H9 (cell line): ENCODE data around the gene KIF9. TPM values are rescaled to one million over a fixed set of nuclear protein-coding genes. Genes with fewer than 3 reads are reported as not detected.

Experiments used
- DNase-seq: peaks from one replicate; pipeline ENCODE4 v3.0.0-alpha.2; 2017
- H2AFZ ChIP-seq: one replicate; pipeline ENCODE4 v1.6.1; 2013; ENCODE audit warnings: mild to moderate bottlenecking, low read length, control low read depth, moderate library complexity
- H2AK5ac ChIP-seq: 2 replicates; pipeline ENCODE4 v1.6.1; 2013; ENCODE audit warnings: low read length, control low read depth, mixed read lengths; ENCODE audit not compliant: insufficient read length
- H2BK120ac ChIP-seq: one replicate; pipeline ENCODE4 v1.6.1; 2013; ENCODE audit warnings: low read depth, mild to moderate bottlenecking, low read length, control low read depth, inconsistent platforms; ENCODE audit not compliant: poor library complexity, severe bottlenecking
- H2BK12ac ChIP-seq: 2 replicates; pipeline ENCODE4 v1.6.1; 2013; ENCODE audit warnings: low read length, control low read depth, mixed read lengths, low read depth; ENCODE audit not compliant: insufficient read length
- H2BK15ac ChIP-seq: 2 replicates; pipeline ENCODE4 v1.6.1; 2013; ENCODE audit warnings: low read depth, low read length, control low read depth
- H2BK20ac ChIP-seq: one replicate; pipeline ENCODE4 v1.6.1; 2013; ENCODE audit warnings: low read depth, mild to moderate bottlenecking, low read length, control low read depth, inconsistent platforms; ENCODE audit not compliant: poor library complexity, severe bottlenecking
- H2BK5ac ChIP-seq: 2 replicates; pipeline ENCODE4 v1.6.1; 2013; ENCODE audit warnings: low read length, control low read depth, mixed read lengths; ENCODE audit not compliant: insufficient read length
- H3K14ac ChIP-seq: 2 replicates; pipeline ENCODE4 v1.6.1; 2013; ENCODE audit warnings: low read length, control low read depth; ENCODE audit not compliant: insufficient read depth
- H3K18ac ChIP-seq: 2 replicates; pipeline ENCODE4 v1.6.1; 2013; ENCODE audit warnings: low read depth, mild to moderate bottlenecking, mixed read lengths, low read length, control low read depth; ENCODE audit not compliant: insufficient read length
- H3K23ac ChIP-seq: 2 replicates; pipeline ENCODE4 v1.6.1; 2013; ENCODE audit warnings: low read length, control low read depth, mixed read lengths, low read depth; ENCODE audit not compliant: insufficient read length
- H3K23me2 ChIP-seq: 2 replicates; pipeline ENCODE4 v1.6.1; 2013; ENCODE audit warnings: low read depth, mild to moderate bottlenecking, mixed read lengths, low read length, control low read depth; ENCODE audit not compliant: insufficient read length, poor library complexity, severe bottlenecking
- H3K27ac ChIP-seq: 2 replicates; pipeline ENCODE4 v1.5.1; 2013; ENCODE audit warnings: low read length, control low read depth, mixed read lengths, low read depth; ENCODE audit not compliant: insufficient read length
- H3K27me3 ChIP-seq: 2 replicates; pipeline ENCODE4 v1.6.1; 2013; ENCODE audit warnings: low read length, control low read depth, inconsistent platforms; ENCODE audit not compliant: insufficient read depth
- H3K4ac ChIP-seq: 2 replicates; pipeline ENCODE4 v1.6.1; 2013; ENCODE audit warnings: low read depth, mild to moderate bottlenecking, control low read depth, inconsistent platforms, low read length, moderate library complexity
- H3K4me1 ChIP-seq: 2 replicates; pipeline ENCODE4 v1.6.1; 2013; ENCODE audit warnings: low read length, control low read depth, inconsistent platforms; ENCODE audit not compliant: insufficient read depth
- H3K4me2 ChIP-seq: 2 replicates; pipeline ENCODE4 v1.6.1; 2013; ENCODE audit warnings: low read length, control low read depth, mixed read lengths; ENCODE audit not compliant: insufficient read length, insufficient read depth
- H3K56ac ChIP-seq: 2 replicates; pipeline ENCODE4 v1.6.1; 2013; ENCODE audit warnings: low read depth, mild to moderate bottlenecking, mixed read lengths, low read length, control low read depth; ENCODE audit not compliant: insufficient read length
- H3K79me1 ChIP-seq: 2 replicates; pipeline ENCODE4 v1.6.1; 2013; ENCODE audit warnings: low read depth, mild to moderate bottlenecking, moderate library complexity, low read length, control low read depth, inconsistent platforms; ENCODE audit not compliant: insufficient read depth, poor library complexity, severe bottlenecking
- H3K79me2 ChIP-seq: 2 replicates; pipeline ENCODE4 v1.6.1; 2013; ENCODE audit warnings: low read length, control low read depth, inconsistent platforms; ENCODE audit not compliant: insufficient read depth
- H3K9ac ChIP-seq: 2 replicates; pipeline ENCODE4 v1.6.1; 2013; ENCODE audit warnings: low read length, control low read depth, mixed read lengths; ENCODE audit not compliant: insufficient read length; ENCODE audit errors: extremely low read depth
- H3K9me3 ChIP-seq: one replicate; pipeline ENCODE4 v1.6.1; 2013; ENCODE audit warnings: low read depth, low read length, inconsistent platforms; ENCODE audit not compliant: control insufficient read depth
- H3T11ph ChIP-seq: one replicate; pipeline ENCODE4 v1.6.1; 2013; ENCODE audit warnings: mild to moderate bottlenecking, low read length, control low read depth, inconsistent platforms
- H4K20me1 ChIP-seq: one replicate; pipeline ENCODE4 v1.6.1; 2013; ENCODE audit not compliant: control insufficient read depth, insufficient read length, insufficient read depth
- H4K5ac ChIP-seq: 2 replicates; pipeline ENCODE4 v1.6.1; 2013; ENCODE audit warnings: low read depth, mild to moderate bottlenecking, mixed read lengths, low read length, control low read depth; ENCODE audit not compliant: insufficient read length
- H4K8ac ChIP-seq: replicated peaks from 2 replicates; pipeline ENCODE4 v1.6.1; 2013; ENCODE audit warnings: low read length, control low read depth, mixed read lengths, low read depth; ENCODE audit not compliant: insufficient read length
- H4K91ac ChIP-seq: 2 replicates; pipeline ENCODE4 v1.6.1; 2013; ENCODE audit warnings: low read depth, mild to moderate bottlenecking, moderate library complexity, mixed read lengths, low read length, control low read depth; ENCODE audit not compliant: insufficient read length
- H3K27ac Mint-ChIP-seq, 3 experiments: 2 replicates in 2 of 3; 3 replicates in 1 of 3; pipeline ENCODE4 v1.8.0; 2020 to 2021; ENCODE audit warnings: mixed read lengths in 3 of 3, mild to moderate bottlenecking in 1 of 3, moderate library complexity in 1 of 3
- H3K27me3 Mint-ChIP-seq: 2 replicates; pipeline ENCODE4 v1.8.0; 2021; ENCODE audit warnings: low read depth, mild to moderate bottlenecking, moderate library complexity, mixed read lengths
- H3K36me3 Mint-ChIP-seq, 3 experiments: 2 replicates in 2 of 3; 3 replicates in 1 of 3; pipeline ENCODE4 v1.8.0; 2020 to 2021; ENCODE audit warnings: low read depth in 3 of 3, mixed read lengths in 3 of 3; ENCODE audit not compliant: insufficient read depth in 1 of 3
- H3K4me1 Mint-ChIP-seq, 2 experiments: 2 replicates each; pipeline ENCODE4 v1.8.0; 2020; ENCODE audit warnings: mixed read lengths in 2 of 2
- H3K4me3 Mint-ChIP-seq, 2 experiments: 2 replicates in 1 of 2; 3 replicates in 1 of 2; pipeline ENCODE4 v1.8.0; 2020 to 2021; ENCODE audit warnings: mild to moderate bottlenecking in 2 of 2, mixed read lengths in 2 of 2, moderate library complexity in 1 of 2
- H3K9me3 Mint-ChIP-seq, 2 experiments: 2 replicates in 1 of 2; 3 replicates in 1 of 2; pipeline ENCODE4 v1.8.0; 2020; ENCODE audit warnings: mild to moderate bottlenecking in 2 of 2, mixed read lengths in 2 of 2, moderate library complexity in 1 of 2
- CTCF ChIP-seq: fragments of 200-600 bp; sonication (generic); conservative IDR thresholded peaks from 3 replicates; pipeline ENCODE4 v1.8.0; 2021; ENCODE audit warnings: antibody characterized with exemption, mild to moderate bottlenecking
- WGBS: extraction: QIAGEN DNeasy Blood & Tissue Kit; methylation state at CpG from one replicate; pipeline ENCODE4 v1.1.7; 2013; ENCODE audit warnings: missing lambda C conversion rate, low lambda C conversion rate, mixed read lengths; ENCODE audit not compliant: insufficient read length; ENCODE audit errors: extremely low coverage; 5-methylcytosine and 5-hydroxymethylcytosine counted together
- total RNA-seq: library from RNA; stranded (reverse); gene quantifications from 2 replicates; pipeline ENCODE4 v1.2.1, GENCODE V29; 2021

The KIF9 gene
- total RNA-seq, 1 experiment from 2014 or later, result 8.4 TPM

GRCh38 chr3:47294392-47294791, 11.8 kb upstream of the KIF9 start:
- Histone ChIP-seq H3K79me1 (peaks cover 7% of the 10 kb centered on the region), H2BK5ac (no peak overlapping the region), H3K9ac (no peak overlapping the region), H3K4me2 (no peak overlapping the region), H4K8ac (no peak overlapping the region), H3K23me2 (no peaks in the 10 kb centered on the region), H3K18ac (no peak overlapping the region), H3K79me2 (peaks cover 3% of the 10 kb centered on the region; the same call in 1 of the 2 replicates), H3K56ac (no peak overlapping the region), H3T11ph (no peak overlapping the region), H3K27me3 (no peaks in the 10 kb centered on the region), H4K20me1 (no peaks in the 10 kb centered on the region), H2AFZ (no peak overlapping the region), H3K4ac (no peak overlapping the region), H2BK20ac (no peak overlapping the region), H2BK15ac (no peak overlapping the region), H2AK5ac (no peak overlapping the region), H4K91ac (no peak overlapping the region), H3K27ac (no peak overlapping the region), H3K14ac (no peak overlapping the region), H3K9me3 (no peaks in the 10 kb centered on the region), H4K5ac (no peak overlapping the region), H3K4me1 (0 out of 2 replicates have a peak, but pooled peaks cover 2% of the 10 kb centered on the region), H2BK120ac (no peak overlapping the region), H3K23ac (no peak overlapping the region), H2BK12ac (no peak overlapping the region)
- no peak for TF ChIP-seq CTCF
- Mint-ChIP-seq H3K4me3 (no peak overlapping the region), H3K27ac (peak overlapping the region in 2 of 3 experiments; percentile 2 to 62; a peak in 3 of 7 replicates), H3K4me1 (peaks cover 16 to 25% of the 10 kb centered on the region in 2 experiments), H3K9me3 (no peaks in the 10 kb centered on the region), H3K36me3 (peaks cover 4 to 13% (median 9%) of the 10 kb centered on the region in 3 experiments; a peak in 6 of 7 replicates), H3K27me3 (no peaks in the 10 kb centered on the region)
- DNase-seq, result no peak
- WGBS, result no CpG with 5 or more reads among the region's 3 CpGs
